ENCODE data around the gene SERPINB8.

DNA sequence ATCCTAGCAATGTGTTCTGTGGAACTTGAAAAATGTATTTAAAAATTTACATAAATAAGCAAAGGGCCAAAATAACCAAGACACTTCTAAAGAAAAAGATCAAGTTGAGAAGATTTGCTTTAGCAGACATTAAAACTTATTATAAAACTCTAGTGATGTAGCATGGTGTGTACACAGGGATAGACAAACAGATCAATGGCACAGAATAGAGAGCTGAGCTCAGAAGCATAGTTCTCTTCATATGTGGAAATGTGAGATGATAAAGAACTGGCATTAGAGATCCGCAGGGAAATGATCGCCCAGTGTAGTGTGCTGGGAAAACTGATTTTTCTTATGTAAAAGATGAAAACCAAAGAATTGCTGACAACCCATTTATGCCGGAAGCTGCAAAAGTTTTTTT is 39.4 kb downstream of the SERPINB8 start:
- no peak for TF ChIP-seq POLR2A (IDR thresholded peaks at IDR 0.05; ENCODE audit: low read length)
- TF ChIP-seq GATA1 (IDR thresholded peaks at IDR 0.05; ENCODE audit: low read depth, low read length), result no peak

Data from erythroblast (primary cell).